ENCODE results near the gene BCAR3.

DNA sequence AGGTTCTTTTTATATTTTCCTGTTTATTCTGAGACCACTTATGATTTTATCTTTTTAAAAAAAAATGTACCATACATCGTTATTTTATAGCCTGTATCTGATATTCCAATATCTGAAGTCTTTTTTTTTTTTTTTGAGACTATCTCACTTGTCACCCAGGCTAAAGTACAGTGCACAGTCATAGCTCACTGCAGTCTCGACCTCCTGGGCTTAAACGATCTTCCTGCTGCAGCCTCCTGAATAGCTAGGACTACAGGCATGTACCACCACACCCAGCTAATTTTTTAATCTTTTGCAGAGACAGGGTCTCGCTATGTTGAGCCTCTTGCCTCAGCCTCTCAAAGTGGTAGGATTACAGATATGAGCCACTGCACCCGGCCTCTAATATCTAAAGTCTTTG, 25.1 kb downstream of the BCAR3 start:
- TF ChIP-seq, protein P1, sequence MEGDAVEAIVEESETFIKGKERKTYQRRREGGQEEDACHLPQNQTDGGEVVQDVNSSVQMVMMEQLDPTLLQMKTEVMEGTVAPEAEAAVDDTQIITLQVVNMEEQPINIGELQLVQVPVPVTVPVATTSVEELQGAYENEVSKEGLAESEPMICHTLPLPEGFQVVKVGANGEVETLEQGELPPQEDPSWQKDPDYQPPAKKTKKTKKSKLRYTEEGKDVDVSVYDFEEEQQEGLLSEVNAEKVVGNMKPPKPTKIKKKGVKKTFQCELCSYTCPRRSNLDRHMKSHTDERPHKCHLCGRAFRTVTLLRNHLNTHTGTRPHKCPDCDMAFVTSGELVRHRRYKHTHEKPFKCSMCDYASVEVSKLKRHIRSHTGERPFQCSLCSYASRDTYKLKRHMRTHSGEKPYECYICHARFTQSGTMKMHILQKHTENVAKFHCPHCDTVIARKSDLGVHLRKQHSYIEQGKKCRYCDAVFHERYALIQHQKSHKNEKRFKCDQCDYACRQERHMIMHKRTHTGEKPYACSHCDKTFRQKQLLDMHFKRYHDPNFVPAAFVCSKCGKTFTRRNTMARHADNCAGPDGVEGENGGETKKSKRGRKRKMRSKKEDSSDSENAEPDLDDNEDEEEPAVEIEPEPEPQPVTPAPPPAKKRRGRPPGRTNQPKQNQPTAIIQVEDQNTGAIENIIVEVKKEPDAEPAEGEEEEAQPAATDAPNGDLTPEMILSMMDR (conservative IDR thresholded peaks at IDR 0.05; ENCODE audit: low read depth, low read length): no peak
- TF ChIP-seq MXI1 (IDR thresholded peaks at IDR 0.05; ENCODE audit: borderline replicate concordance, low read depth, low read length): no peak
- TF ChIP-seq RFX5 (IDR thresholded peaks at IDR 0.05; ENCODE audit: low read depth, low read length): no peak
- TF ChIP-seq, protein P2, sequence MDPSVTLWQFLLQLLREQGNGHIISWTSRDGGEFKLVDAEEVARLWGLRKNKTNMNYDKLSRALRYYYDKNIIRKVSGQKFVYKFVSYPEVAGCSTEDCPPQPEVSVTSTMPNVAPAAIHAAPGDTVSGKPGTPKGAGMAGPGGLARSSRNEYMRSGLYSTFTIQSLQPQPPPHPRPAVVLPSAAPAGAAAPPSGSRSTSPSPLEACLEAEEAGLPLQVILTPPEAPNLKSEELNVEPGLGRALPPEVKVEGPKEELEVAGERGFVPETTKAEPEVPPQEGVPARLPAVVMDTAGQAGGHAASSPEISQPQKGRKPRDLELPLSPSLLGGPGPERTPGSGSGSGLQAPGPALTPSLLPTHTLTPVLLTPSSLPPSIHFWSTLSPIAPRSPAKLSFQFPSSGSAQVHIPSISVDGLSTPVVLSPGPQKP (IDR thresholded peaks at IDR 0.05; ENCODE audit: borderline replicate concordance, low read depth, low read length): no peak

All from IMR-90 (cell line).